HG03025 (cell line): Measurements from ENCODE around the gene FAM236D.
"Not testable (repeated sequence)": the region's sequence is repeated elsewhere in the genome, so short reads cannot be mapped to it uniquely, and the experiment has no call there.

Source experiments
- ATAC-seq: cut with Tn5 transposase; IDR thresholded peaks from one replicate; pipeline ENCODE4 v1.9.1; 2021; ENCODE audit warnings: mild to moderate bottlenecking, moderate library complexity; ENCODE audit not compliant: unreplicated experiment, low FRiP score

The FAM236D gene

DNA sequence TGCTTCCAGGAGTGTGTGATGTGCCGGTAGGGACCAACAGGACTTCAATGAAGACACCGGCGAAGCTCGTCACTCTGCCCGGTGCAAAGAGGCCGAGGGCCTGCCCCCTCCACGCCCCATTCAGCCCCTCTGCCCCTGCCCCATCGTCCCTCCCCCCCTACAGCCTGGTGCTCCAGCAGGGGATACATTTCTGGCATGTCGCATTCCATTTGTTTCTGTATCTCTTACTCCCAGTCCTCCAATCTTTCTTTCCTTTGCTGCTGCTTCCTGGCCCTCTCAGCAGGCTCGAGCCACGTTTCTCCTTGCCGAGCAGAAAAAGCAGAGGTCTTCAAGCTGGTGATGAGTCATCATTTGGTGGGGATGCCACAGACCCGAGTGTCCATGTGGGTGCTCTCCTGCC is at the start of gene FAM236D:
FAM236D (minus strand) TSS at position 101 of the 400 bp plus-strand sequence; CDS start at position 1, 100 bp downstream.
- not testable (repeated sequence) for ATAC-seq

DNA sequence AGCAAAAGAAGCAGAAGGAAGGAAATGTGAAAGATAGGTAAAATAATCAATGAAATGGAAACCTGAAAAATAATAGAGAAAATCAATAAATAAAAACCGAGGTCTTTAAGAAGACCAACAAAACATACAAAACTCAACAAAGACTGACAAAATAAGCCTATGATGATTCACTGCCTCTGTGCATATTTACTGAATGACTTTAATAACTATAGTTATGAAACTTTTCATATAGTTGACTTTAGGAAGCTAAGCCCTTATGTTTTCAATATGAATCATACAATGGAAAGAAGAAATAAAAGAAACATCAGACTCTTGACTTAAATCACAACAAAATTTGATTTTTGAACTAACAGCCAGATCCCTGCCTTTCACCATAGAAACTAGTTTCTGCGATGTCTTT is 29.5 kb upstream of the FAM236D start:
- ATAC-seq, result not testable (repeated sequence)

DNA sequence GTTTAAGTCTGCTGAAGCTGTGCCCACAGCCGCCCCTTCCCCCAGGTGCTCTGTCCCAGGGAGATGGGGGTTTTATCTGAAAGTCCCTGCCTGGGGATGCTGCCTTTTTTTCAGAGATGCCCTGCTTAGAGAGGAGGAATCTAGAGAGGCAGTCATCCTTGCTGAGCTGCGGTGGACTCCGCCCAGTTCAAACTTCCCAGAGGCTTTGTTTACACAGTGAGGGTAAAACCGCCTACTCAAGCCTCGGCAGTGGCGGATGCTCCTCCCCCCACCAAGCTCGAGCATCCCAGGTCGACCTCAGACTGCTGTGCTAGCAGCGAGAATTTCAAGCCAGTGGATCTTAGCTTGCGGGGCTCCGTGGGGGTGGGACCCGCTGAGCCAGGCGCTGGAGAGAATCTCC is 22.7 kb upstream of the FAM236D start:
- not testable (repeated sequence) for ATAC-seq

DNA sequence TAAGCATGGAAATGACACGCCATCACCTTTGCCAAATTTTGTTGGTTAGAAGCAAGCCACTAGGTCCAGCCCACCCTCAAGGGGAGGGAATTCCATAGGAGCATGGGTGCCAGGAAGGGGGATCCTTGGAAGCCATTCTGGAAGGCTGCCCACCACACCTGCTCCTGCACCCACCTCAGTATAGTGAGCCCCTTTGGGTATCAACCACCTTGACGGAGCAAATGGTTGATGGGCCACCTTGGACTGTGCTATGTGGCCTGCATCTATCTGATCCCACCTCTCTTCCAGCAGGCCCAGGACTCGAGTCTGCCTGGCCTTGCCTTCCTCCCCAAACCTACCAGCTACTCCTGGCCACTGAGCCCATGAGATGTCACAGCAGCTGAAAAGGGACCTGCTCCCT is 17.6 kb downstream of the FAM236D start:
- not testable (repeated sequence) for ATAC-seq

DNA sequence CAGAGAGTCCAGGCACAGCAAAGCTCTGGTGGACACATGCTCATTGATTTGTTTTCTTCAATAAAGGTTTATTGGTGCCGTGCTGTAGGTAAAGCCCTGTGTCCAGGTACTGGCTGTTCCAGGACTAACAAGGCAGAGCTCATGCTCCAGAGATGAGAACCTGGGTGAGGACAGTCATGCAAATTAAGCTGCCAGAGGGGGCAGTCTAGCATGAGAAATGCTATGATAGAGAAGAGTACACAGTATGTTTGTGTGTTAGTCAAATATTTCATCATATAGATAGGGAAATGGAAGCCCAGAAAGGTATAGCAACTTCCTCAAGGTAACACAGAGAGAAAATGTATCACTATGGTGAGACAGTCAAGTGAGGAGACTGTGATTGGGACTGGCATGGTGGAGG is 19.9 kb downstream of the FAM236D start:
- ATAC-seq, result not testable (repeated sequence)

DNA sequence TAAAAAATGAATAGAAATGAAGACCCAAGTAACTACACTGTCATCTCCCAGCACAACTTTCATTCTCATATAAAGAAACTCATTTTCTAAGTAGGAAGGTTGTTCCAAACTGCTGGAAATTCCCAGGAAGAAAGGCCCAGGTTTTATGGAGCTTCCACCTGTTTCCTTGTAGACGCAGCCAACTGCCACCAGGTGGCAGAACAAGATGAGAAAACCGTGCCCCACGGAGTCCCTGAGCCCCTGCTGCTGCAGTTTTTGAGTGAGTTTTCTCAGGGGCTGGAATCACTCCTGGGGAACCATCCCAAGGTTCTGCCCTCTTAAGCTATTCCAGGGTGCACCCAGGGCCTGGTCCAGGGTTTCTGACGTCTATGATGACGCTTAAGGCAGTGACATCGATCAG is 24.0 kb downstream of the FAM236D start:
- not testable (repeated sequence) for ATAC-seq

DNA sequence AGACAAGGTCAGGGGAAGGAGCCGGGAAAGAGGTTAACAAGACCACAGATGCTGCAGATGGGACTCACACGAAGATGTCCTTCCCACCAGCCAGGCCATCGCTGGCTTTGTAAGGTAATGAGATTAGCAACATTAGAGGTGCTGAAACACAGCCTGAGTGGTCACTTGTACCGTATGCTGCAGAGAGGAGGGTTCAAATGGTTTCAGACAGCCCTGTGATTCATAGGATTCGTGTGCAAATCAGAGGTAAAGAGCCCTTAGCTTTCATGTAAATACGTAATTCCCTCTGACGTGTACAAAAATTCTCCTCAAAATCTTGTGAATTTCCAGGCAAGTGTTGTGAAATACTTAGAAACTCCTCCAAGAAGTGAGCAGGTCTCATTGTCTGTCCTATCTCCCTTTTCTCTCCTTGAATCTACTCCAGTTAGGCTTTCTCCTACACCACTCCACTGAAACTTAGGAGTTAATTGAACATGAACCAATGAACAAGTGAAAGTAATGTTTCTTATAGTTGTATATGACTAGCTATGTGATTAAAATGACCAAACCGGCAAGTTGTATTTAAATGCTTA is 24.6 kb downstream of the FAM236D start:
- ATAC-seq, result not testable (repeated sequence)

DNA sequence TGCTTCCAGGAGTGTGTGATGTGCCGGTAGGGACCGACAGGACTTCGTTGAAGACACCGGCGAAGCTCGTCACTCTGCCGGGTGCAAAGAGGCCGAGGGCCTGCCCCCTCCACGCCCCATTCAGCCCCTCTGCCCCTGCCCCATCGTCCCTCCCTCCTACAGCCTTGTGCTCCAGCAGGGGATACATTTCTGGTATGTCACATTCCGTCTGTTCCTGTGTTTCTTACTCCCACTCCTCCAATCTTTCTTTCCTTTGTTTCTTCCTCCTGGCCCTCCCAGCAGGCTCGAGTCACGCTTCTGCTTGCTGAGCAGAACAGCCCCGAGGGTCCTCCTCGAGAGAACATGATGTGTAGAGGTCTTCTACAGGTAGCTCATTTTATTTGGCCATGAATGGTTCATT is 25.4 kb downstream of the FAM236D start, which contains the start of gene FAM236B:
FAM236B (minus strand) TSS at position 101 of the 400 bp plus-strand sequence; CDS start at position 1, 100 bp downstream.
- not testable (repeated sequence) for ATAC-seq

DNA sequence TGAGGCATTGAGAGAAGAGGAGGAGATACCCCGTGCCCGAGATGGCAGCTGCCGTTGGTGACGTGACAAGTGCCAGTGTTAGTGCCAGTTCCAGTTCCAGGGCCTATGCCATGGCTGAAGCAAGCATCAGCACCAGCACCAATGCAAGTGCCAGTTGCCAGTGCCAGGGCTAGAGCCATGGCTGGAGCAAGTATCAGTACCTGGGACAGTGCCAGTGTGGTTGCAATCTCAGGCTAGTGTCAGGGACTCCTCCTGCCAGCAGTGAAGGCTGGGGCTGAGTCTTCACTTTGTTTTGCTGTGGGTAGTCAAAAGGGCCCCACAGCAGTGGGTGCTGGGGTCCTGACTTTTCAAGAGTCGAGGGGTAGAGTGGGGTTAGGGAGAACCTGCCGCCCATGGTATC is 29.9 kb downstream of the FAM236D start:
- not testable (repeated sequence) for ATAC-seq

DNA sequence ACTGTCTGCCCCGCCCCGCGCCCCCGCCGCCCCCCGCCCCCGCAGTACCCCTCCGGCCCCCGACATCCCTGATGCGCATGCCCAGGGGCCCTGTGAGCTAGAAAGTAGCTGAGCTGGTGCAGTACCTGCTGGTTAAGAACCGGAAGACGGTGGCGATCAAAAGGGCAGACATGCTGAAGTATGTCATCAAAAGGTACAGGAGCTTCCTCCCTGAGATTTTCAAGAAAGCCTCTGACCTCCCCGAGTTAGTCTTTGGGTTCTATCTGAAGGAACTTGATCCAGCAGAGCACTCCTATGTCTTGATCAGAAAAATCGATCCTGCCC is 30.6 kb downstream of the FAM236D start:
- not testable (repeated sequence) for ATAC-seq

DNA sequence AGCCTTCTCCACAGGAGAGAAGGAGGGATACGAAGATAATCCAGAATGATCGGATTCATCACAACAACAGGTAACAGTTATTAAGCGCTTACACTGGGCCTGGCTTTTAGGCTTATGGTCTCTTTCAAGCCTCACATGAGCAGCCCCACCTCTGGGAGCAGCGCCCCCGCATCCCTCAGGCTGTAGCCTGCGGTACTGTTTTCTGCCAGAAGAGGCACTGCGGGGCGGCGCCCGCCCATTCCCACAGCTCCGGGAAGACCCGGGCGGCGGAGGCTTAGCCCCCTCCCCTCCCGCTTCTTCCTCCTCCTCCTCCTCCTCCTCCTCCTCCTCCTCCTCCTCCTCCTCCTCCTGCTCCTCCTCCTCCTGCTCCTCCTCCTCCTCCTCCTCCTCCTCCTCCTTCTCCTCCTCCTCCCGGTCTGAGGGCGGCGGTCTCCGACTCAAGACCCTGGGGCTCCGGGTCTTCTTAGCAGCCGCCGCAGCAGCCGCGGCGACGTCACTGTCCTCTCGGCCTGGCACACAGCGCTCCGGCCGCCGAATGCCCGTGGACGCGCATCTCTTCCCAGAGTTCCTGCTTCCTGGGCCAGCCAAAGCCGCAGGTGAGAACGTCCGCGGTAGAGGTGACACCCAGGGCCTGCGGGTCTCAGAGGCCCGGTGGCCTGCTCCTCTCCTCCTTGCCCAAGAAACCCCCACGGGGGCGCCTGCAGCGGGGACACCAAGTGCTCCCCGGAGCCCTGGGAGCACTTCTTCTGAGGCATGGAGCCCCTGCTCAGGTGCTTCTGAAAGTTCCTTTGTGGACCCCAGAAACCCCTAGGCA is 31.1 kb downstream of the FAM236D start, which contains the start of gene DMRTC1B:
DMRTC1B (plus strand) TSS at position 238 of the 814 bp plus-strand sequence. CDS start 68,246 bp downstream, outside the sequence.
- ATAC-seq, result not testable (repeated sequence)

DNA sequence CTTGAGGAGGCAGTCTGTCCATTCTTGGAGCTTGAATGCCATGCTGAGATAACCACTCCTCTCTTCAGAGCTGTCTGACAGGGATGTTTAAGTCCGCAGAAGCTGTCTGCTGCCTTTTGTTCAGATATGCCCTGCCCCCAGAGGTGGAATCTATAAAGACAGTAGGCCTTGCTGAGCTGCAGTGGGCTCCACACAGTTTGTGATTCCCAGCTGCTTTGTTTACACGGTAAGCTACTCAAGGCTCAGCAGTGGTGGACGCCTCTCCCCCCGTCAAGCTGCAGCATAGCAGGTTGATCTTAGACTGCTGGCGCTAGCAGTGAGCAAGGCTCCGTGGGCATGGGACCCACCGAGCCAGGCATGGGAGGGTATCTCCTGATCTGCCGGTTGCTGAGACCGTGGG is 47.6 kb downstream of the FAM236D start:
- ATAC-seq, result not testable (repeated sequence)
